ENCODE measurements around the gene CLEC4D. TPM values are rescaled to one million over a fixed set of nuclear protein-coding genes. Genes with fewer than 3 reads are reported as not detected.
"Not testable (repeated sequence)": the region's sequence is repeated elsewhere in the genome, so short reads cannot be mapped to it uniquely, and the experiment has no call there.

Gene CLEC4D
- polyA plus RNA-seq, 1 of the 3 experiments (the other 2 are of a cell fraction), result not detected

- TF ChIP-seq CTCF (IDR thresholded peaks at IDR 0.05), result no peak
Measured at GRCh38 chr12:8493084-8493483, 20.2 kb upstream of the CLEC4D start (continued).

- H3K27ac ChIP-seq (ENCODE audit: low read depth in 2 of 2, low read length in 1 of 2); H3K27me3 ChIP-seq (ENCODE audit: insufficient read depth); H3K4me1 ChIP-seq (ENCODE audit: control insufficient read depth in 1 of 2, insufficient read depth in 2 of 2, low read depth in 1 of 2, low read length in 1 of 2); H3K4me2 ChIP-seq; H3K9me2 ChIP-seq; H3K9me3 ChIP-seq; H3K79me2 ChIP-seq (ENCODE audit: insufficient read depth); H3F3A ChIP-seq (replicated peaks; ENCODE audit: insufficient read depth); H2AFZ ChIP-seq (ENCODE audit: low read depth); DNase-seq; H3K36me3 ChIP-seq (replicated peaks in 1 of 2; ENCODE audit: control insufficient read depth in 1 of 2, insufficient read depth in 2 of 2, low read length in 1 of 2); H3K9ac ChIP-seq; H3K4me3 ChIP-seq (ENCODE audit: low read depth in 2 of 2, low read length in 1 of 2); CTCF ChIA-PET; H4K20me1 ChIP-seq (ENCODE audit: insufficient read depth); POLR2A ChIA-PET: not testable (repeated sequence)
- WGBS (ENCODE audit: low lambda C conversion rate), result 0% methylated on average over 1 of the region's 4 CpGs
Measured at GRCh38 chr12:8495671-8496070, 17.6 kb upstream of the CLEC4D start.

- POLR2A ChIA-PET, result not testable (repeated sequence)
Measured at GRCh38 chr12:8496074-8496473, 17.2 kb upstream of the CLEC4D start.

GRCh38 chr12:8499616-8500015, 13.7 kb upstream of the CLEC4D start:
- Histone ChIP-seq H3F3A (replicated peaks; ENCODE audit: insufficient read depth) (no peaks in the 10 kb centered on the region), H3K27ac (ENCODE audit: low read depth in 2 of 2, low read length in 1 of 2) (no peak overlapping the region), H3K4me1 (ENCODE audit: control insufficient read depth in 1 of 2, insufficient read depth in 2 of 2, low read depth in 1 of 2, low read length in 1 of 2) (no peaks in the 10 kb centered on the region), H2AFZ (ENCODE audit: low read depth) (no peak overlapping the region), H3K9me3 (no peaks in the 10 kb centered on the region), H3K9me2 (no peaks in the 10 kb centered on the region), H3K4me3 (ENCODE audit: low read depth in 2 of 2, low read length in 1 of 2) (no peak overlapping the region), H3K27me3 (ENCODE audit: insufficient read depth) (no peaks in the 10 kb centered on the region), H3K79me2 (ENCODE audit: insufficient read depth) (no peaks in the 10 kb centered on the region), H3K36me3 (replicated peaks in 1 of 2; ENCODE audit: control insufficient read depth in 1 of 2, insufficient read depth in 2 of 2, low read length in 1 of 2) (no peaks in the 10 kb centered on the region), H4K20me1 (ENCODE audit: insufficient read depth) (no peaks in the 10 kb centered on the region), H3K4me2 (no peak overlapping the region), H3K9ac (no peak overlapping the region)
- no peak for DNase-seq
- ChIA-PET POLR2A (no interaction called here), CTCF (interaction anchor here (0.6 kb wide), 1 partner anchor 1121 kb away, joined by 4 read pairs; no protein-coding TSS in a partner anchor)
- WGBS (ENCODE audit: low lambda C conversion rate), result 2% methylated on average over 4 of the region's 4 CpGs
- TF ChIP-seq TAF1 (IDR thresholded peaks at IDR 0.05; ENCODE audit: borderline replicate concordance, low read depth, low read length) (no peak), REST (IDR thresholded peaks at IDR 0.05; ENCODE audit: low read depth, low read length) (no peak), MXI1 (IDR thresholded peaks at IDR 0.05; ENCODE audit: low read depth, low read length) (no peak), FOXM1 (IDR thresholded peaks at IDR 0.05; ENCODE audit: low read depth) (no peak), IRF3 (IDR thresholded peaks at IDR 0.05; ENCODE audit: low read depth, low read length) (no peak), RFX5 (IDR thresholded peaks at IDR 0.05; ENCODE audit: low read length) (no peak), NFIC (IDR thresholded peaks at IDR 0.05; ENCODE audit: borderline replicate concordance) (no peak), USF2 (IDR thresholded peaks at IDR 0.05; ENCODE audit: borderline replicate concordance, low read depth, low read length) (no peak), CTCF (IDR thresholded peaks at IDR 0.05) (no peak)

More at GRCh38 chr12:8496074-8496473, 17.2 kb upstream of the CLEC4D start:
- H3K9me3 ChIP-seq; H3K9me2 ChIP-seq; H3K27ac ChIP-seq (ENCODE audit: low read depth in 2 of 2, low read length in 1 of 2); H3K4me3 ChIP-seq (ENCODE audit: low read depth in 2 of 2, low read length in 1 of 2); H4K20me1 ChIP-seq (ENCODE audit: insufficient read depth); H3K27me3 ChIP-seq (ENCODE audit: insufficient read depth); H3F3A ChIP-seq (replicated peaks; ENCODE audit: insufficient read depth); H2AFZ ChIP-seq (ENCODE audit: low read depth); H3K79me2 ChIP-seq (ENCODE audit: insufficient read depth); CTCF ChIA-PET; H3K4me2 ChIP-seq; H3K36me3 ChIP-seq (replicated peaks in 1 of 2; ENCODE audit: control insufficient read depth in 1 of 2, insufficient read depth in 2 of 2, low read length in 1 of 2); DNase-seq; H3K9ac ChIP-seq; H3K4me1 ChIP-seq (ENCODE audit: control insufficient read depth in 1 of 2, insufficient read depth in 2 of 2, low read depth in 1 of 2, low read length in 1 of 2): not testable (repeated sequence)
- WGBS (ENCODE audit: low lambda C conversion rate), result 3% methylated on average over 7 of the region's 7 CpGs

Data from SK-N-SH (cell line).